Esophagus squamous epithelium (tissue), 5 donors: Measurements from ENCODE around the gene NR2C2. TPM values are rescaled to one million over a fixed set of nuclear protein-coding genes. Genes with fewer than 3 reads are reported as not detected.
"Not testable (repeated sequence)": the region's sequence is repeated elsewhere in the genome, so short reads cannot be mapped to it uniquely, and the experiment has no call there.

Experiments
- DNase-seq: peaks from one replicate; lab custom pipeline; 2025; lab: John Stamatoyannopoulos, UW
- H3K27ac ChIP-seq, 4 donors: fragments of 200-600 bp; sonication (generic); one replicate each; pipeline ENCODE4 v1.5.1; 2016 to 2019; ENCODE audit warnings: mild to moderate bottlenecking in 1 of 4
- H3K27me3 ChIP-seq, 4 donors: fragments of 200-600 bp; sonication (generic); 1 replicate in 3 of 4; 2 replicates in 1 of 4; pipeline versions ENCODE4 v1.5.1 to v1.6.0; 2017 to 2021; ENCODE audit warnings: antibody characterized with exemption in 1 of 4
- H3K36me3 ChIP-seq, 3 donors: fragments of 200-600 bp; sonication (generic); one replicate each; pipeline ENCODE4 v1.5.1; 2016 to 2019
- H3K4me1 ChIP-seq, 3 donors: fragments of 200-600 bp; sonication (generic); one replicate each; pipeline ENCODE4 v1.5.1; 2017 to 2019
- H3K4me3 ChIP-seq, 4 donors: fragments of 200-600 bp; sonication (generic); 1 replicate in 3 of 4; 2 replicates in 1 of 4; pipeline ENCODE4 v1.5.1; 2016 to 2019; ENCODE audit warnings: mild to moderate bottlenecking in 2 of 4, moderate library complexity in 1 of 4
- H3K9me3 ChIP-seq, 3 donors: fragments of 200-600 bp; sonication (generic); one replicate each; pipeline ENCODE4 v1.5.1; 2016 to 2019
- CTCF ChIP-seq, 6 experiments: fragments of 450-650 bp in 4 of 6; fragments of 200-600 bp in 2 of 6; sonication (generic) in 2 of 6; IDR thresholded peaks; one replicate each; pipeline ENCODE4 v1.5.1; 2016 to 2019; ENCODE audit warnings: antibody characterized with exemption in 6 of 6, mild to moderate bottlenecking in 4 of 6, moderate library complexity in 4 of 6
- POLR2A ChIP-seq, 4 donors: fragments of 450-650 bp; IDR thresholded peaks; one replicate each; pipeline ENCODE4 v1.6.1; 2017; ENCODE audit warnings: antibody characterized with exemption in 4 of 4, mild to moderate bottlenecking in 4 of 4, moderate library complexity in 3 of 4
- WGBS, 2 donors: methylation state at CpG; one replicate each; pipeline ENCODE4 v1.1.5; 2018; 5-methylcytosine and 5-hydroxymethylcytosine counted together
- intact Hi-C: fragments of 100-400 bp; cut with DNase I; formaldehyde crosslinking; loops from one replicate; pipeline ENCODE4 v1.15.0; 2022
- total RNA-seq, 4 donors: library from RNA; depleted of rRNA; stranded (reverse); fragments of >200 nt; gene quantifications; one replicate each; pipeline ENCODE4 v1.1.0, GENCODE V29; 2016
- donor health status: DM: yes; HTN: yes; CAD: no.

Gene NR2C2
- total RNA-seq, 4 donors from 2014 or later: 14.1 to 37.2 (median 26.3) TPM

- peaks cover 12 to 40% (median 18%) of the 10 kb centered on the region in 3 donors for H3K4me1 ChIP-seq
- H3K4me3 ChIP-seq: no peak overlapping the region
- H3K27ac ChIP-seq: no peak overlapping the region
- 100% methylated on average over 1 of the region's 1 CpG for WGBS, 2 donors
- DNase-seq: no peak
- intact Hi-C loops: no loop called here
- H3K27me3 ChIP-seq: no peaks in the 10 kb centered on the region
- no peaks in the 10 kb centered on the region for H3K36me3 ChIP-seq
- no peak for TF ChIP-seq CTCF (IDR thresholded peaks at IDR 0.05)
- no peak for TF ChIP-seq POLR2A (IDR thresholded peaks at IDR 0.05)
- H3K9me3 ChIP-seq: no peaks in the 10 kb centered on the region
Measured at GRCh38 chr3:14991151-14991742, 43.9 kb downstream of the NR2C2 start.

- intact Hi-C loops: no loop called here
- 78 to 81% methylated on average over 7 of the region's 7 CpGs for WGBS, 2 donors
Measured at GRCh38 chr3:14991818-14992612, 44.6 kb downstream of the NR2C2 start.

GRCh38 chr3:14997941-14998340 is 50.6 kb downstream of the NR2C2 start:
- no peak overlapping the region for H3K27ac ChIP-seq
- DNase-seq: no peak
- H3K9me3 ChIP-seq: no peaks in the 10 kb centered on the region
- H3K4me1 ChIP-seq: no peaks in the 10 kb centered on the region
- no peak for TF ChIP-seq CTCF (IDR thresholded peaks at IDR 0.05)
- no peak for TF ChIP-seq POLR2A (IDR thresholded peaks at IDR 0.05)
- intact Hi-C loops: no loop called here
- H3K27me3 ChIP-seq: no peaks in the 10 kb centered on the region
- 92 to 100% methylated on average over 1 of the region's 1 CpG for WGBS, 2 donors
- H3K4me3 ChIP-seq: no peak overlapping the region
- peaks cover 0 to 18% (median 0%) of the 10 kb centered on the region in 3 donors for H3K36me3 ChIP-seq

More at GRCh38 chr3:14991818-14992612, 44.6 kb downstream of the NR2C2 start:
- Histone ChIP-seq H3K4me3 (no peak overlapping the region), H3K4me1 (peaks cover 12 to 40% (median 18%) of the 10 kb centered on the region in 3 donors), H3K36me3 (no peaks in the 10 kb centered on the region), H3K27ac (no peak overlapping the region), H3K27me3 (no peaks in the 10 kb centered on the region), H3K9me3 (no peaks in the 10 kb centered on the region)
- TF ChIP-seq CTCF (IDR thresholded peaks at IDR 0.05) (no peak), POLR2A (IDR thresholded peaks at IDR 0.05) (no peak)
- no peak for DNase-seq

- H3K36me3 ChIP-seq: peaks cover 0 to 29% (median 0%) of the 10 kb centered on the region in 3 donors
- WGBS, 2 donors: 93 to 94% methylated on average over 6 of the region's 6 CpGs
- H3K27ac ChIP-seq, H3K9me3 ChIP-seq, H3K4me3 ChIP-seq, DNase-seq, intact Hi-C loops, H3K4me1 ChIP-seq, H3K27me3 ChIP-seq: not testable (repeated sequence)
Measured at GRCh38 chr3:14999182-14999581, 51.8 kb downstream of the NR2C2 start.

- no peaks in the 10 kb centered on the region for H3K4me1 ChIP-seq
- no peak overlapping the region for H3K27ac ChIP-seq
- intact Hi-C loops: no loop called here
- peaks cover 0 to 85% (median 8%) of the 10 kb centered on the region in 3 donors for H3K36me3 ChIP-seq
- WGBS, 2 donors: 45 to 58% methylated on average over 4 of the region's 4 CpGs
- no peaks in the 10 kb centered on the region for H3K27me3 ChIP-seq
- no peaks in the 10 kb centered on the region for H3K9me3 ChIP-seq
- no peak for TF ChIP-seq POLR2A (IDR thresholded peaks at IDR 0.05)
- no peak for TF ChIP-seq CTCF (IDR thresholded peaks at IDR 0.05)
- no peak overlapping the region for H3K4me3 ChIP-seq
- no peak for DNase-seq
Measured at GRCh38 chr3:15007681-15008141, 60.3 kb downstream of the NR2C2 start.
